Suprapubic skin (tissue), 4 donors: ENCODE data around the gene SF3A2. TPM values are rescaled to one million over a fixed set of nuclear protein-coding genes. Genes with fewer than 3 reads are reported as not detected.

Source experiments
- DNase-seq, 2 donors: peaks; one replicate each; pipeline ENCODE4 v3.0.0-alpha.2; 2019; ENCODE audit warnings: low spot score in 2 of 2
- H3K27ac ChIP-seq: fragments of 200-600 bp; sonication (generic); one replicate; pipeline ENCODE4 v1.5.1; 2019
- H3K27me3 ChIP-seq: fragments of 200-600 bp; sonication (generic); one replicate; pipeline ENCODE4 v1.5.1; 2019
- H3K36me3 ChIP-seq: fragments of 200-600 bp; sonication (generic); one replicate; pipeline ENCODE4 v1.5.1; 2019
- H3K4me1 ChIP-seq: fragments of 200-600 bp; sonication (generic); one replicate; pipeline ENCODE4 v1.5.1; 2019
- H3K4me3 ChIP-seq: fragments of 200-600 bp; sonication (generic); one replicate; pipeline ENCODE4 v1.5.1; 2019; ENCODE audit warnings: mild to moderate bottlenecking
- H3K9me3 ChIP-seq: fragments of 200-600 bp; sonication (generic); one replicate; pipeline ENCODE4 v1.5.1; 2019
- EP300 ChIP-seq: sonication (generic); formaldehyde crosslinking; IDR thresholded peaks from one replicate; pipeline ENCODE4 v1.6.1; 2017; ENCODE audit warnings: antibody characterized with exemption
- POLR2A ChIP-seq, 2 donors: fragments of 450-650 bp; IDR thresholded peaks; one replicate each; pipeline ENCODE4 v1.6.1; 2017; ENCODE audit warnings: antibody characterized with exemption in 2 of 2, mild to moderate bottlenecking in 2 of 2, moderate library complexity in 2 of 2
- POLR2AphosphoS5 ChIP-seq, 3 donors: sonication (generic); formaldehyde crosslinking; IDR thresholded peaks; one replicate each; pipeline ENCODE4 v1.6.1; 2017; ENCODE audit warnings: antibody characterized with exemption in 3 of 3
- WGBS: methylation state at CpG from one replicate; pipeline ENCODE4 v1.1.5; 2018; 5-methylcytosine and 5-hydroxymethylcytosine counted together
- total RNA-seq, 4 donors: library from RNA; depleted of rRNA; stranded (reverse); fragments of >200 nt; gene quantifications; one replicate each; pipeline ENCODE4 v1.1.0, GENCODE V29; 2016
- TF ChIP-seq, protein P1 (sequence below), 2 donors: fragments of 200-600 bp in 1 of 2; fragments of 450-650 bp in 1 of 2; sonication (generic) in 1 of 2; IDR thresholded peaks; one replicate each; pipeline ENCODE4 v1.5.1; 2016 to 2019; ENCODE audit warnings: antibody characterized with exemption in 2 of 2, mild to moderate bottlenecking in 1 of 2, moderate library complexity in 1 of 2

SF3A2 gene
- total RNA-seq, 4 donors from 2014 or later: 48.0 to 103 (median 64.8) TPM

DNA sequence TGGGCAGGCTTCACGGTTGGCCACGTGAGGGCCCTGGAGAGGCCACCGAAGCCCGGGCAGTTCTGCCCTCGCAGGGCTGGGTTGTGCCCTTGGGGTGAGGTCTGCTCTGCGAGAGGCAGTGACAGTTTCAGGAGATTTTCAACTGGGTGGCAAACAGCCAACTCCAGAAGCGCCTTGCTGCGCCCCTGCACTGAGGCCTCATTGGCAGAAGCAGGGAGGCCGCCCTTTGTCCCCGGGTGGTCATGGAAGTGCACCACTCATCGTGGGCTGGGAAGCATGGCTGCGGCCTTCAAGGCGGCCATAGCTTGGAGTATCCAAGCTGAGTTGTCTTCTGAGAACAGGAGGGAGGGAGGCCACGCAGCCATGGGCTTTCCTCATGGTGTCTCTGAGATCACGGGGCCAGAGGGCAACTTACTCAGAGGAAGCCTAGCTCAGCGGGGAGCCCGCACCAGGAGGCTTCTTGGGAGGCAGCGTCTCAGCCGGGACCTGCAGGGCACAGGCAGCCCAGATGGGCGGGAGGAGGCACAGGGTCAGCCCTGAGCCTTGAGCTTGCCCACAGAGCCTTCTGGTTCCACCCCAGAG, 15.3 kb upstream of the SF3A2 start:
- Histone ChIP-seq H3K36me3 (peaks cover 97% of the 10 kb centered on the region), H3K9me3 (no peaks in the 10 kb centered on the region), H3K27me3 (no peaks in the 10 kb centered on the region), H3K4me3 (no peak overlapping the region), H3K4me1 (peaks cover 5% of the 10 kb centered on the region), H3K27ac (no peak overlapping the region)
- DNase-seq: no peak
- TF ChIP-seq, protein P1, sequence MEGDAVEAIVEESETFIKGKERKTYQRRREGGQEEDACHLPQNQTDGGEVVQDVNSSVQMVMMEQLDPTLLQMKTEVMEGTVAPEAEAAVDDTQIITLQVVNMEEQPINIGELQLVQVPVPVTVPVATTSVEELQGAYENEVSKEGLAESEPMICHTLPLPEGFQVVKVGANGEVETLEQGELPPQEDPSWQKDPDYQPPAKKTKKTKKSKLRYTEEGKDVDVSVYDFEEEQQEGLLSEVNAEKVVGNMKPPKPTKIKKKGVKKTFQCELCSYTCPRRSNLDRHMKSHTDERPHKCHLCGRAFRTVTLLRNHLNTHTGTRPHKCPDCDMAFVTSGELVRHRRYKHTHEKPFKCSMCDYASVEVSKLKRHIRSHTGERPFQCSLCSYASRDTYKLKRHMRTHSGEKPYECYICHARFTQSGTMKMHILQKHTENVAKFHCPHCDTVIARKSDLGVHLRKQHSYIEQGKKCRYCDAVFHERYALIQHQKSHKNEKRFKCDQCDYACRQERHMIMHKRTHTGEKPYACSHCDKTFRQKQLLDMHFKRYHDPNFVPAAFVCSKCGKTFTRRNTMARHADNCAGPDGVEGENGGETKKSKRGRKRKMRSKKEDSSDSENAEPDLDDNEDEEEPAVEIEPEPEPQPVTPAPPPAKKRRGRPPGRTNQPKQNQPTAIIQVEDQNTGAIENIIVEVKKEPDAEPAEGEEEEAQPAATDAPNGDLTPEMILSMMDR (IDR thresholded peaks at IDR 0.05): no peak
- TF ChIP-seq POLR2AphosphoS5 (IDR thresholded peaks at IDR 0.05) (no peak), EP300 (no peak)
- WGBS: 96% methylated on average over 6 of the region's 20 CpGs

DNA sequence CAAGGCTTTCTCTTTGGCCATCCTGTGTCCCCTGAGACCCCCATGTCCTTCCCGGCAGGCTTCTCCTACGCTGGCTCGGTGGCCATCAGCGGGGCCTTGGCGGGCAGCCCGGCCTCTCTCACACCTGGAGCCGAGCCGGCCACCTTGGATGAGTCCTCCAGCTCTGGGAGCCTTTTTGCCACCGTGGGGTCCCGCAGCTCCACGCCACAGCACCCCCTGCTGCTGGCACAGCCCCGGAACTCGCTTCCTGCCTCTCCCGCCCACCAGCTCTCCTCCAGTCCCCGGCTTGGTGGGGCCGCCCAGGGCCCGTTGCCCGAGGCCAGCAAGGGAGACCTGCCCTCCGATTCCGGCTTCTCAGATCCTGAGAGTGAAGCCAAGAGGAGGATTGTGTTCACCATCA, 14.7 kb upstream of the SF3A2 start:
- H3K27ac ChIP-seq: no peak overlapping the region
- H3K36me3 ChIP-seq: peaks cover 97% of the 10 kb centered on the region
- H3K27me3 ChIP-seq: no peaks in the 10 kb centered on the region
- no peaks in the 10 kb centered on the region for H3K9me3 ChIP-seq
- peaks cover 5% of the 10 kb centered on the region for H3K4me1 ChIP-seq
- DNase-seq: no peak
- no peak overlapping the region for H3K4me3 ChIP-seq
- TF ChIP-seq EP300: no peak
- TF ChIP-seq POLR2A (IDR thresholded peaks at IDR 0.05): no peak
- TF ChIP-seq, protein P1 (IDR thresholded peaks at IDR 0.05): no peak
- TF ChIP-seq POLR2AphosphoS5 (IDR thresholded peaks at IDR 0.05): no peak
- 92% methylated on average over 12 of the region's 20 CpGs for WGBS

GRCh38 chr19:2223391-2223790, 13.2 kb upstream of the SF3A2 start:
- Histone ChIP-seq H3K4me1 (peaks cover 19% of the 10 kb centered on the region), H3K4me3 (no peak overlapping the region), H3K9me3 (no peaks in the 10 kb centered on the region), H3K36me3 (peaks cover 94% of the 10 kb centered on the region), H3K27me3 (no peaks in the 10 kb centered on the region), H3K27ac (no peak overlapping the region)
- DNase-seq: no peak
- TF ChIP-seq, protein P1 (IDR thresholded peaks at IDR 0.05): no peak
- no peak for TF ChIP-seq POLR2AphosphoS5 (IDR thresholded peaks at IDR 0.05)
- TF ChIP-seq POLR2A (IDR thresholded peaks at IDR 0.05): no peak
- no peak for TF ChIP-seq EP300
- WGBS: 94% methylated on average over 11 of the region's 18 CpGs

GRCh38 chr19:2223959-2224358, 12.7 kb upstream of the SF3A2 start:
- no peak for DNase-seq
- no peaks in the 10 kb centered on the region for H3K9me3 ChIP-seq
- H3K4me3 ChIP-seq: no peak overlapping the region
- WGBS: 90% methylated on average over 14 of the region's 14 CpGs
- TF ChIP-seq, protein P1 (IDR thresholded peaks at IDR 0.05): no peak
- TF ChIP-seq POLR2AphosphoS5 (IDR thresholded peaks at IDR 0.05): no peak
- no peak for TF ChIP-seq POLR2A (IDR thresholded peaks at IDR 0.05)
- no peak for TF ChIP-seq EP300
- no peaks in the 10 kb centered on the region for H3K27me3 ChIP-seq
- peaks cover 94% of the 10 kb centered on the region for H3K36me3 ChIP-seq
- H3K4me1 ChIP-seq: peaks cover 24% of the 10 kb centered on the region
- H3K27ac ChIP-seq: no peak overlapping the region

DNA sequence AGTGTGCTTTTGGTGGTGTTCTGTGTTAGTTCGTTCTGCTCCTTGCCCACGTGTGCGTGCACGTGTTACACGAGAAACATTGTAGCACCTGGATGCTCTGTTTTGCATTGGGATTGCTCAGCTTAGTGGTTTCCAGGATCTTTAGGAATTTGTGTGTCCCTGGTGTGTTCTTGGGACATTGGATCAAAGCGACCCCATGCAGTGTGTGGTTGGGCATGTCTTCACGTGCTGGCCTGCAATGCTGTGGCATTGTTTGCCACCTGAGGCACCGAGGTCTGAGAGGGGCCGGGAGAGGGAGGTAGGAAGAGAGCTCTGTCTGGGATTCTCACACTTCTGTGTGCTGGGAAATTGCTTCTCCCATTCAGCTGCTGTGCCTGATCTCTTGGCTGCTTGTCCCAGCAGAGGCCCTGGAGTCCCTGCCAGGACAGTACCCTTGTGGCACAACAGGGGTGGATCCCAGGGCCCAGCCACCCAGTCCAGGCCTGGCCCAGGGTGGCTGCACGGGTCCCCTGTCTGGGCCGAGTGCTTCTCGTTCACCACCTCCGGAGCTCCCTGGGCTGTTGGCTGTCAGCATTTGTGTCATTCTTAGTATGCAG, 11.8 kb upstream of the SF3A2 start:
- H3K36me3 ChIP-seq: peaks cover 93% of the 10 kb centered on the region

More for the DNA sequence above, 11.8 kb upstream of the SF3A2 start:
- DNase-seq: no peak
- Histone ChIP-seq H3K9me3 (no peaks in the 10 kb centered on the region), H3K4me1 (peaks cover 32% of the 10 kb centered on the region), H3K4me3 (no peak overlapping the region), H3K27ac (no peak overlapping the region), H3K27me3 (no peaks in the 10 kb centered on the region)
- TF ChIP-seq POLR2A (IDR thresholded peaks at IDR 0.05) (no peak), POLR2AphosphoS5 (IDR thresholded peaks at IDR 0.05) (no peak)
- TF ChIP-seq, protein P1 (IDR thresholded peaks at IDR 0.05): no peak
- WGBS: 79% methylated on average over 12 of the region's 13 CpGs
